HepG2 (cell line): ENCODE data around the gene ZNF714. TPM values are rescaled to one million over a fixed set of nuclear protein-coding genes. Genes with fewer than 3 reads are reported as not detected.
A peak's percentile ranks its signal among the peaks of the same experiment; 100 is the strongest.

Source experiments
- AKNA ChIP-seq: sonication (generic); formaldehyde crosslinking; IDR thresholded peaks from 2 replicates; pipeline ENCODE4 v1.4.0; 2020; ENCODE audit warnings: missing genetic modification reagents, borderline replicate concordance
- ASH2L ChIP-seq: fragments of 300-600, 200-600 bp; sonication (generic); IDR thresholded peaks from 2 replicates; pipeline ENCODE4 v1.7.0; 2017; ENCODE audit warnings: low read depth, mild to moderate bottlenecking, moderate library complexity, mixed read lengths, low read length; ENCODE audit not compliant: insufficient read length
- ATAD3A ChIP-seq: sonication (generic); formaldehyde crosslinking; IDR thresholded peaks from 2 replicates; pipeline ENCODE4 v1.4.0; 2020; ENCODE audit warnings: missing genetic modification reagents
- ELF4 ChIP-seq: sonication (generic); formaldehyde crosslinking; IDR thresholded peaks from 2 replicates; pipeline ENCODE4 v1.5.0; 2020; ENCODE audit warnings: missing genetic modification reagents, mild to moderate bottlenecking, moderate library complexity, borderline replicate concordance
- GLI4 ChIP-seq: sonication (generic); formaldehyde crosslinking; IDR thresholded peaks from 2 replicates; pipeline ENCODE4 v1.5.1; 2020; ENCODE audit warnings: missing genetic modification reagents, mild to moderate bottlenecking, moderate library complexity, borderline replicate concordance
- GRHL1 ChIP-seq: sonication (generic); formaldehyde crosslinking; conservative IDR thresholded peaks from 2 replicates; pipeline ENCODE4 v1.8.0; 2022; ENCODE audit warnings: missing genetic modification reagents
- IRX3 ChIP-seq: sonication (generic); formaldehyde crosslinking; IDR thresholded peaks from 2 replicates; pipeline ENCODE4 v1.8.1; 2023; ENCODE audit warnings: mild to moderate bottlenecking, low read depth, missing genetic modification reagents, borderline replicate concordance
- JDP2 ChIP-seq: sonication (generic); formaldehyde crosslinking; IDR thresholded peaks from 2 replicates; pipeline ENCODE4 v1.8.1; 2022; ENCODE audit warnings: missing genetic modification reagents, borderline replicate concordance
- MIXL1 ChIP-seq: IDR thresholded peaks from 2 replicates; pipeline ENCODE4 v1.6.1; 2016
- MXI1 ChIP-seq: IDR thresholded peaks from 3 replicates; pipeline ENCODE4 v1.6.1; 2012; ENCODE audit warnings: low read depth, low read length, inconsistent platforms, borderline replicate concordance
- RBFOX2 ChIP-seq: fragments of 200-400 bp; formaldehyde crosslinking; IDR thresholded peaks from 2 replicates; pipeline ENCODE4 v1.6.1; 2017; ENCODE audit warnings: low read depth, mild to moderate bottlenecking, low read length
- THAP11 ChIP-seq: IDR thresholded peaks from 2 replicates; pipeline ENCODE4 v1.6.1; 2016; ENCODE audit warnings: missing biosample characterization, missing genetic modification reagents
- ZNF136 ChIP-seq: sonication (generic); formaldehyde crosslinking; IDR thresholded peaks from 2 replicates; pipeline ENCODE4 v1.8.1; 2022; ENCODE audit warnings: low read depth, mild to moderate bottlenecking, moderate library complexity, missing genetic modification reagents
- ZNF552 ChIP-seq: sonication (generic); formaldehyde crosslinking; IDR thresholded peaks from 2 replicates; pipeline ENCODE4 v1.9.0; 2022; ENCODE audit warnings: missing genetic modification reagents, mild to moderate bottlenecking, borderline replicate concordance
- ZNF639 ChIP-seq: conservative IDR thresholded peaks from 2 replicates; pipeline ENCODE4 v1.6.1; 2018; ENCODE audit warnings: missing genetic modification reagents
- ZNF777 ChIP-seq: sonication (generic); formaldehyde crosslinking; IDR thresholded peaks from 2 replicates; pipeline ENCODE4 v1.4.0; 2020; ENCODE audit warnings: missing genetic modification reagents
- ZNF800 ChIP-seq: sonication (generic); formaldehyde crosslinking; IDR thresholded peaks from 2 replicates; pipeline ENCODE4 v1.4.0; 2020; ENCODE audit warnings: missing genetic modification reagents
- polyA plus RNA-seq, 8 experiments: library from polyadenylated mRNA; depleted of rRNA in 3 of 8; stranded (reverse) in 7 of 8; unstranded in 1 of 8; fragments of >200 nt; fragmentation: Illumina TruSeq in 4 of 8; extraction: Trizol in 4 of 8; gene quantifications; 2 replicates each; pipeline versions ENCODE4 v1.2.1 to v1.2.3, GENCODE V29; 2011 to 2016; ENCODE audit warnings: low read depth in 4 of 8, missing spikeins in 1 of 8, mixed read lengths in 1 of 8; ENCODE audit not compliant: insufficient read depth in 1 of 8
- total RNA-seq, 5 experiments: library from RNA; depleted of rRNA; stranded (reverse); fragments of >200 nt; fragmentation: Illumina TruSeq; extraction: Trizol; gene quantifications; 2 replicates each; pipeline ENCODE4 v1.2.3, GENCODE V29; 2016; ENCODE audit warnings: low read depth in 1 of 5

Gene ZNF714
- total and polyA plus RNA-seq, 2 of the 13 experiments (the other 11 are each of a cell fraction or from before 2014, with no cell fraction given): 6.7 to 27.8 TPM

- TF ChIP-seq ZNF777 (no peak), ZNF800 (CRISPR knock-in tag) (no peak), JDP2 (no peak), THAP11 (peak; percentile 19; the same call in 1 of the 2 replicates), ELF4 (CRISPR knock-in tag) (no peak), ZNF639 (CRISPR knock-in tag) (no peak), MXI1 (peak; percentile 82; the same call in 2 of the 3 replicates), GRHL1 (no peak), ASH2L (peak; percentile 83), IRX3 (CRISPR knock-in tag) (no peak), ATAD3A (no peak), ZNF552 (CRISPR knock-in tag) (no peak), MIXL1 (CRISPR knock-in tag) (no peak), GLI4 (CRISPR knock-in tag) (no peak), AKNA (no peak), RBFOX2 (peak; percentile 59), ZNF136 (CRISPR knock-in tag) (no peak)
Observed at GRCh38 chr19:21082011-21082975, at the start of gene ZNF714 (continued).
